Right forelimb (tissue), 1 donor: ENCODE results near the gene GAPDHS.

Experiments
- DNase-seq: peaks from one replicate; pipeline ENCODE4 v3.0.0-alpha.2; 2018

The GAPDHS gene

DNA sequence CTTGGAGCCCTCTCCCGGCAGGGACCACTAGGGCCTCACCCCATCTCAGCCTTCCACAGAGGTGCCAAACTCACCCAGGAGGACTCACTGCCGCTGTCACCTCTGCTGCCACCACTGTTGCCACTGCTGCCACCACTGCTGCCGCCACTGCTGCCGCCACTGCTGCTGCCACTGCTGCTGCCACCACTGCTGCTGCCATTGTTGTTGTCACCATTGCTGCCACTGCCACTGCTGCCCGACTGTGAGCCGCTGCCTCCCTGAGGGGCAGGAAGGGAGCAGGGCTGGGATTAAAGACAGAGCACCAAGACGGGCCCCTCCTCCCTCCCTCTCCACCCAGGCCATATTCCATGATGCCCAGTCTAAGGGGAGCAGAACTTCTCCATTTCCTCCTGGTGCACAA, 21.9 kb upstream of the GAPDHS start:
- DNase-seq = no peak

DNA sequence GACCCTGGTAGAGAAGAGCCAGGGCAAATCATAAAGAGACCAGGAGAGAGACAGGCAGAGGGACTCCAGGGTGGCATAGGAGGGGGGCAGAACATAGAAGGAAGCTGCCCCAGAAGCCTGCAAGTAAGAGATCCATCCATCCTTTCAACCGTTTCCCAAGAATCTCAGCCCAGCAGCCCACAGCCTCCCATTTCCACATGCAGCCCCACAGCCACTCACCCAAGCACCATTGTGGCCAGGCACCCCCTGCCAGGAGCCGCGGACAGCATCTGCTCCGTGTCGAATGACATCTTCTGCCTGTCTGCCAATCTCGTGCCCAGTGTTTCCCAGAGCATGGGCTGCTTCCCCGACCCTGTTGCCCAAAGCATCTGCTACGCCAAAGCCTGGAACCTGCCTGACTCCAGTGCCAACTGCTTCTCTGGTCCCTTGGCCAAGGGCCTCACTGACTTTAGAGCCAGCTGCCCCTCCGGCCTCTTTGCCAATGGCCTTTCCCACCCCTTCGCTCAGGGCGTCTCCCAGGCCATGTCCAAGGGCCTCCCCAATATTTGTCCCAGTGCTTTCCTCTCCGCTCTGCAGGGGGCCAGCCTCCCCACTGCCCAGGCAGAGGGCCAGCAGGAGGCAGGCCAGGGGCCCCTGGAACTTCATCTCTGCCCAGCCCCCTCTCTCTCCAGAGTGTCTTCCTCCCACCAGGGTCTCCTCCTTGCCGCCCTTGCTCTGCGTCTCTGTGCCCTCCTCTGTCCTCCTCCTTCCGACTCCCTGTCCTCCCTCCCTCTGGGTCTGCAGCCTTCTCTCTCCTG, 20.2 kb upstream of the GAPDHS start:
- no peak for DNase-seq

GRCh38 chr19:35513628-35514281, 19.5 kb upstream of the GAPDHS start, which contains the start of gene DMKN:
Gene DMKN, minus strand, starts transcription at chr19:35513649. Its CDS starts 174 bp downstream, at chr19:35513475.
- DNase-seq = no peak

GRCh38 chr19:35514282-35514809, 18.9 kb upstream of the GAPDHS start:
- no peak for DNase-seq

GRCh38 chr19:35516310-35516709, 16.9 kb upstream of the GAPDHS start:
- DNase-seq = no peak

DNA sequence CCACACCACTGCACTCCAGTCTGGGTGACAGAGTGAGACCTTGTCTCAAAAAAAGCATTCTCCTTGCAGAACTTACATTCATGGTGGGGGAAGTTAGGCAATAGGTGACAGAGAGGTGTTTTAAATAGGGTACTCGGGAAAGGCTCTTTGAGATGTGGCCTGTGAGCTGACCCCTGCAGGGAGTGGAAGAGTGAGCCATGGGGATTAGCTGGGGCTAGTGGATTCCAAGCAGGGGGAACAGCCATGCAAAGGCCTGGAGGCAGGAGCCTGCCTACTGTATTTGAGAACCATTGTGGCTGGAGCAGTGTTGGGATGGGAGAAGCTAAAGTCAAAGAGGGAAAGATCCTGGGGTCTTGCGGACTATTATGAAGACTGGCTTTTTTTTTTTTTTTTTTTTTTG, 15.9 kb upstream of the GAPDHS start:
- no peak for DNase-seq

GRCh38 chr19:35518313-35518712, 14.9 kb upstream of the GAPDHS start:
- no peak for DNase-seq

DNA sequence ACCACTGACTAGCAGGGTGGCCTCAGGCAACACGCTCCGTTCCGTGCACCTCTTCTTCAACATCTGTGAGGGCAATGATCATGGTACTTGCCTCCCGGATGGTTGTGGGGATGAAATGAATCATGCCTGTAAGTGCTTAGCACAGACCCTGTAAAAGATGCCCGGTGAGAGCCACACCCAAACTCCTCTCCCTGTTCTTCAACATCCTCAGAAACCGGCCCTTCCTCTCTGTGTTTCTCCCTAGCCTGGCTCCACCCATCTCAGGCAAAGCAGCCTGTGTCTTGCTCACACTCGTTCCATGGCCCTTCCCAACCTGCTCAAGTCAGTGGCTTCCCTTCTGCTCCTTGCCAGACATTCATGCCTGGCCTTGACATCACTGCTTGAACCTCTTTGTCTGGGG, 14.0 kb upstream of the GAPDHS start:
- DNase-seq = no peak

- no peak for DNase-seq
Measured at GRCh38 chr19:35521124-35521743, 12.0 kb upstream of the GAPDHS start.

- DNase-seq = no peak
Measured at GRCh38 chr19:35522745-35523327, 10.4 kb upstream of the GAPDHS start.

DNA sequence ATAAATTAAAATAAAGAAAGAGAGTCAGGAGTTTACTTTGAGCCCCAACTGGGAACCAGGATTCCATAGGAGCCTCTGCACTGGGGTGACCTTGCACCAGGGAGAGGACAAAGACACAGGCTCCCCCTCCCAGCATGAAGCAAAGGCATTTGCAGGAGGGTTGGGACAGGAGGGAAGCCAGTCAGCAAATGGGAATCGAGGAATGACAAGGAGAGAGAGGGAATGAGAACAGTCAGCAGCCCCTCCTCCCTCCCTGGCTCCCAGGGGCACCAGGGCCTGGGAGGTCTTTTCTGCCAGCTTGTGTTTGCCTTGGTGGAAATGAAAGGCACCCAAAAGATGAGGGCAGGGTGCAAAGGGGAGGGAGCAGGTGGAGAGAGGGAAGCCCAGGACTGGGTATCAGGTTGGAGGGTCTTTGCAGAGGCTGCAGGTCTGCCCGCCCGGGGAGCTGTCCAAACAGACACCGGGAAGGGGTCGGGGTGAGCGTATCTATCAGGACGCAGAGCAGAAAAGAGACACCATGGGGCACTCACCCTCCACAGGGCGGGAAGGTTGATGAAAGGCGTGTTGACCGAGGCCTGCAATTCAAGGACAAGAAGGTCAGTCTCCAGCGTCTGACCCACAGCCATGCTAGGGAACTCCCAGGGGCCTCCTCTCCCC, 8.9 kb upstream of the GAPDHS start:
- no peak for DNase-seq

DNA sequence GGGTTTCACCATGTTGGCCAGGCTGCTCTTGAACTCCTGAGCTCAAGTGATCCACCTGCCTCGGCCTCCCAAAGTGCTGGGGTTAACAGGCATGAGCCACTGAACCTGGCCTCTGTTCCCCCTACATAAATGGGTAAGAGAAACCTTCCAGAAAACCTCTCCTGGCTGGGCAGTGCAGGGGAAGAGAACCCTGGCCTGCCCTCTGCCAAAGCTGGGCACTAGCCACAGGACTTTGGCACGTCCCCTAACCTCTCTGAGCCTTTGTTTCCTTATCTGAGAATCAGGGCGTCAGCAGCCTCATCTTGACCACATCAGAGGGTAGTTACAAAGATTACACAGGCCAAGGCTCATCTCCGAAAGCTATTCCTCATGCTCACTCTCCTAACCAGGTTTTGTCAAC, 7.4 kb upstream of the GAPDHS start:
- no peak for DNase-seq

DNA sequence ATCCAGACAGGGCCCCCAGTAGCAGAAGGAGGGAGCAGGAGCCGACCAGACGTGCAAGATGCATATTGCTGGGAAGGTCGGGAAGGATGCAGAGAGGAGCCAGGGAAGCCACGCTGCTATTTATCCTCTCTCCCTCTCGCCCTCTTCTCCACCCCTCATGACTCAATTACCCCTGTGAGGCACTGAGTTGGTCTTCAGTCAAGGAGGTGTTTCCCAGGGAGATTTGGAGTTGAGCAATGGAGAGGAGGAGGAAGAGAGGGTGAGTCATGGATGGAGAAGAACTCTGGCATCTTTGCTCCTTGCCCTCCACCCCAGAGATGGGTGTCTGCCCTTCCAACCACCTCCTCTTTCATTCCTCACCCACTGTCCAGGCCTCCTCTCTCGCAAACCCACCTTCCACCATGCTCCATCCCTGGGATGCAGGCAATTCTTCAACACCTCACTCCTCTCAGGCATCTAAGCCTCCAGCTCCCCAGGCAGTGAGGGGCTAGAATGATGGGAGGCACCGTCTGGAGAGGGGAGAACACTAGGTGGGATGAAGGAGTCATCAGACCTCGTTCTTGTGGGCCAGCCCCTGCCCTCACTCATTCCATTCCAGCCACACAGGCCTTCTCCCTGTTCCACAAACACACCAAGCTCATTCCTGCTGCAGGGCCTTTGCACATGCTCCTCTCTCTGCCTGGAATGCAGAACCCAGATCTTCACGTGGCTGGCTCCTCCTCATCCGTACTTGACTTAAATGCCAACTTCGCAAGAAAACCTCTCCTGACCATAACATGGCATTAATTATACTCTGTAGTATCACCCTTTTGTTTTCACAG, 4.8 kb upstream of the GAPDHS start, which contains the start of gene SBSN:
SBSN (minus strand) TSS at position 94 of the 821 bp plus-strand sequence; CDS start at position 64, 30 bp downstream.
- no peak for DNase-seq

DNA sequence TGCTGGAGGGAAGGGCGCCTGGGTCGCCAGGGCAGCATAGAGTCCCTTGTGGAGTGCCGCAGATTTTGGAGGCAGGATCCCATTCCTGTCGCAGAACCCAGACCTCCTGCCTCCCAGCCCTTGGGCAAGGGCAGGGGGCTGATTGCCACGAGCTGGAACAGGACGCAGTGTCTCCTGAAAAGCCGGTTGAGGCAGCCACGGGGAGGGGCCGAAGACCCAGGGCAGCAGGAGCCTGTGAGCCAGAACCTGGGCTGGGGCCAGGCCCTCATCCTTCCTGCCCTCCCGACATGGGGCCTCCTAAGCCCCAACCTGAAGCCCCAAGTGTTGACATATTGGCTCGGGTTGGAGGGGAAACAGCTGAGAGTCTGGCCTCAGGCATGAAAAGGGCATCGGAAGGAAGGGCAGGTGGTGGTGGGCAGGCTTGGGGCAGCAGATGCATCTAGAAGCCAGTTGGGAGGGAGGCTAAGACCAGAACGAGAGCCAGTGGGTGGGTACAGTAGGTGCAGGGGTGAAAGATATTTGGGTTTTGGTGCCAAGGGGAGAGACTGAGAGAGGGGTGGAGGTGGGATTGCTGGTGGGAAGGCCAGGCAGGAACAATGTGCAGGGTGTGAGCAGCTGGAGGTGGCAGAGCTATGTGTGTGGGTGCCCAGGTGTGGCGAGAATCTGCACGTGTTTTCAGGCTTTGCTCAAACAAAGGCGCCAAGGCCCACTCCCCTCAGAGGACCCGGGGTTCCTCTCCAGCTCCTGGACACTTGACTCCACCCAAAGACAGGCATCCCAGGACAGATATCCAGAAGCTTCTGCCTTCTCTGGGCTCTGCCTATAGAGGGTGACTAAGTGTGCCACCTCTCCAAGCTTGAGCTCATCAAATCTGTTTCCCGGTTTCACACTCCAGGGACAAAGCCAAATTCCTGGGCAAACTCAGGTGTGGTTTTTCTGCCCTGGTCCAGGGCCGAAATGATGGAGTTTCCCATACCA, 3.7 kb upstream of the GAPDHS start:
- no peak for DNase-seq

DNA sequence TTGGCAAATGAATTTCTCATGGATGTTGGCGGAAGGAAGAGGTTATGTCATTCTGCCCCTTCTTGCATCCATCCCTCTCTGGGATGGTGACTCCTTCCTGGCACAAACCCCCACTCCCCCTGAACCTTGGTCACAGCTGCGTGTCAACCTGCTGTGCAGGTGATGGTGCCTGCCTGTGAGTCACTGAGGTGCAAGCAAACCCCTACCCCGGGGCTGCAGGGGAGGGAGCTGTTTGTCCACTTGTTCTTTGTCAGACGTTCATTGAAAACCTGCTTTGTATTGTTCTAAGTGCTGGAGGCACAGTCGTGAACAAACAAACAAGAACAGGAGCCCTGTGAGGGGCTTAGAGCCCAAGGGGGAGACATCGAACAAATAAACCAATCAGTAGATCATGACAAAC, 2.0 kb upstream of the GAPDHS start:
- DNase-seq = no peak

GRCh38 chr19:35533822-35534392, 651 bp downstream of the GAPDHS start:
- no peak for DNase-seq

DNA sequence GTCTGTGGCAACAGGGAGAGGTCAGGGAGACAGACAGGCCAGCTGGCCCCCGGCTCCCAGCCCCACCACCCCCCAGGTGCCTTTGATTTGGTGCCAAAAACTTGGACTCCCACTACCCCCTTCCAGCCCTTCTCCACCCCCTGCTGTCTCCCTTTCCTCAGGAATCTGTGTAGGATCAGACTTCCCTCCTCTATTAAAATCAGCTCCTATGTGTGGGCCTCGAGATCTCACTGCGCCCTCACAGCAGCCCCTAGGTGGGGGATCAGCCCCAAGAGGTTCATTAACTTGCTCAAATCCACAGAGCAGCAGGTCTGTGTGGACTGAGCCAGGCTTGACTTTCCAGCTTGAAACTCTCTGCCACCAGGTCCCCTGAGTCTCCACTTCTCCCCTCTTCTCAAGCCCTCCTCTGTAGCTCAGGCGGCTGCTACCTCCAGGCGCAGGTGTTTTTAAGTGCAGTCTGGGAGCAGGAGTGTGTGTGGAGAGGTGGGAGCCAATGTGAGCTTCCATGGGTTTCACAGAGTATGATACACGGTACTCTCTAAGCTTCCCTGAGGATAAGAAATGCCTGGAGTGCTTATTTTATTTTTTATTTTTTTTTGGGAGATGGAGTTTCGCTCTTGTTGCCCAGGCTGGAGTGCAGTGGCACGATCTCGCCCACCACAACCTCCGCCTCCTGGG, 1.7 kb downstream of the GAPDHS start:
- no peak for DNase-seq

GRCh38 chr19:35539314-35539713, 6.1 kb downstream of the GAPDHS start:
- DNase-seq = no peak

GRCh38 chr19:35539850-35540249, 6.6 kb downstream of the GAPDHS start:
- DNase-seq = no peak
